Parathyroid adenoma (tissue), 2 donors: ENCODE measurements around the gene ATF7.
A peak's percentile ranks its signal among the peaks of the same experiment; 100 is the strongest.
"Not testable (repeated sequence)": the region's sequence is repeated elsewhere in the genome, so short reads cannot be mapped to it uniquely, and the experiment has no call there.

ENCODE experiments used
- H2AFZ ChIP-seq: fragments of 300-600 bp; sonication (generic); one replicate; pipeline ENCODE4 v1.7.0; 2017; ENCODE audit warnings: antibody characterized with exemption, mild to moderate bottlenecking
- H3K27ac ChIP-seq: fragments of 300-600 bp; sonication (generic); one replicate; pipeline ENCODE4 v1.7.0; 2017
- H3K27me3 ChIP-seq: fragments of 300-600 bp; sonication (generic); one replicate; pipeline ENCODE4 v1.7.0; 2017; ENCODE audit warnings: low read length; ENCODE audit not compliant: control insufficient read depth, insufficient read depth
- H3K36me3 ChIP-seq: fragments of 300-600 bp; sonication (generic); one replicate; pipeline ENCODE4 v1.7.0; 2017; ENCODE audit warnings: low read length; ENCODE audit not compliant: control insufficient read depth, insufficient read depth
- H3K4me1 ChIP-seq: fragments of 300-600 bp; sonication (generic); one replicate; pipeline ENCODE4 v1.7.0; 2017; ENCODE audit warnings: control low read depth
- H3K4me2 ChIP-seq: fragments of 300-600 bp; sonication (generic); one replicate; pipeline ENCODE4 v1.7.0; 2017; ENCODE audit warnings: low read length
- H3K4me3 ChIP-seq: fragments of 300-600 bp; sonication (generic); one replicate; pipeline ENCODE4 v1.7.0; 2017; ENCODE audit warnings: low read depth, low read length
- H3K79me2 ChIP-seq: fragments of 300-600 bp; sonication (generic); one replicate; pipeline ENCODE4 v1.7.0; 2017; ENCODE audit warnings: control low read depth
- H3K9ac ChIP-seq: fragments of 300-600 bp; sonication (generic); one replicate; pipeline ENCODE4 v1.7.0; 2017; ENCODE audit warnings: mild to moderate bottlenecking
- H3K9me3 ChIP-seq: fragments of 300-600 bp; sonication (generic); one replicate; pipeline ENCODE4 v1.7.0; 2017; ENCODE audit warnings: low read length; ENCODE audit not compliant: control insufficient read depth
- CTCF ChIP-seq: fragments of 300-600 bp; sonication (generic); IDR thresholded peaks from one replicate; pipeline ENCODE4 v1.7.0; 2017; ENCODE audit warnings: antibody characterized with exemption, mild to moderate bottlenecking
- donor health status: primary hyperparathyroidism.

ATF7 gene

GRCh38 chr12:53659011-53659551, 32.9 kb upstream of the ATF7 start:
- H3K9ac ChIP-seq, result no peak overlapping the region
- no peaks in the 10 kb centered on the region for H3K27me3 ChIP-seq
- H2AFZ ChIP-seq, result no peak overlapping the region
- H3K36me3 ChIP-seq, result no peaks in the 10 kb centered on the region
- H3K9me3 ChIP-seq, result no peaks in the 10 kb centered on the region
- no peak for TF ChIP-seq CTCF
- H3K79me2 ChIP-seq, result no peaks in the 10 kb centered on the region
- H3K4me1 ChIP-seq, result no peaks in the 10 kb centered on the region
- H3K27ac ChIP-seq, result peak overlapping the region; percentile 62
- no peak overlapping the region for H3K4me3 ChIP-seq
- H3K4me2 ChIP-seq, result peak overlapping the region; percentile 44

GRCh38 chr12:53657041-53657440, 30.9 kb upstream of the ATF7 start:
- no peak for TF ChIP-seq CTCF
- H3K27ac ChIP-seq, result no peak overlapping the region

GRCh38 chr12:53653595-53653994, 27.4 kb upstream of the ATF7 start:
- Histone ChIP-seq H2AFZ (no peak overlapping the region), H3K36me3 (no peaks in the 10 kb centered on the region), H3K9ac (no peak overlapping the region), H3K4me2 (no peak overlapping the region), H3K4me1 (no peaks in the 10 kb centered on the region), H3K27me3 (no peaks in the 10 kb centered on the region), H3K4me3 (no peak overlapping the region), H3K9me3 (no peaks in the 10 kb centered on the region), H3K27ac (no peak overlapping the region), H3K79me2 (no peaks in the 10 kb centered on the region)
- no peak for TF ChIP-seq CTCF

More at GRCh38 chr12:53657041-53657440, 30.9 kb upstream of the ATF7 start:
- no peaks in the 10 kb centered on the region for H3K79me2 ChIP-seq
- no peaks in the 10 kb centered on the region for H3K27me3 ChIP-seq
- H3K36me3 ChIP-seq, result no peaks in the 10 kb centered on the region
- H2AFZ ChIP-seq, result no peak overlapping the region
- no peak overlapping the region for H3K9ac ChIP-seq
- H3K4me1 ChIP-seq, result no peaks in the 10 kb centered on the region
- H3K9me3 ChIP-seq, result no peaks in the 10 kb centered on the region
- no peak overlapping the region for H3K4me3 ChIP-seq
- H3K4me2 ChIP-seq, result no peak overlapping the region

- Histone ChIP-seq H3K36me3 (no peaks in the 10 kb centered on the region), H3K79me2 (no peaks in the 10 kb centered on the region), H3K27me3 (no peaks in the 10 kb centered on the region), H3K4me3 (no peak overlapping the region), H3K4me2 (no peak overlapping the region), H3K9me3 (no peaks in the 10 kb centered on the region), H3K27ac (no peak overlapping the region), H3K4me1 (no peaks in the 10 kb centered on the region), H2AFZ (no peak overlapping the region), H3K9ac (no peak overlapping the region)
- no peak for TF ChIP-seq CTCF
Measured at GRCh38 chr12:53652366-53652765, 26.2 kb upstream of the ATF7 start.

- H3K4me1 ChIP-seq, result no peaks in the 10 kb centered on the region
- no peak overlapping the region for H3K4me3 ChIP-seq
- H2AFZ ChIP-seq, result no peak overlapping the region
- no peaks in the 10 kb centered on the region for H3K27me3 ChIP-seq
- no peaks in the 10 kb centered on the region for H3K9me3 ChIP-seq
- no peak overlapping the region for H3K27ac ChIP-seq
- no peak for TF ChIP-seq CTCF
- H3K4me2 ChIP-seq, result no peak overlapping the region
- no peak overlapping the region for H3K9ac ChIP-seq
- H3K36me3 ChIP-seq, result no peaks in the 10 kb centered on the region
- no peaks in the 10 kb centered on the region for H3K79me2 ChIP-seq
Measured at GRCh38 chr12:53651737-53652136, 25.6 kb upstream of the ATF7 start.

GRCh38 chr12:53646300-53646699, 20.1 kb upstream of the ATF7 start:
- H2AFZ ChIP-seq, H3K79me2 ChIP-seq, H3K4me2 ChIP-seq, H3K9ac ChIP-seq, H3K36me3 ChIP-seq, H3K4me3 ChIP-seq, H3K9me3 ChIP-seq, H3K4me1 ChIP-seq, H3K27ac ChIP-seq, H3K27me3 ChIP-seq: not testable (repeated sequence)
